ENCODE measurements around the gene SERINC3. TPM values are rescaled to one million over a fixed set of nuclear protein-coding genes. Genes with fewer than 3 reads are reported as not detected.

The SERINC3 gene
- total and polyA plus RNA-seq, 2 of the 13 experiments (the other 11 are each of a cell fraction or from before 2014, with no cell fraction given): 82.0 to 226 TPM

DNA sequence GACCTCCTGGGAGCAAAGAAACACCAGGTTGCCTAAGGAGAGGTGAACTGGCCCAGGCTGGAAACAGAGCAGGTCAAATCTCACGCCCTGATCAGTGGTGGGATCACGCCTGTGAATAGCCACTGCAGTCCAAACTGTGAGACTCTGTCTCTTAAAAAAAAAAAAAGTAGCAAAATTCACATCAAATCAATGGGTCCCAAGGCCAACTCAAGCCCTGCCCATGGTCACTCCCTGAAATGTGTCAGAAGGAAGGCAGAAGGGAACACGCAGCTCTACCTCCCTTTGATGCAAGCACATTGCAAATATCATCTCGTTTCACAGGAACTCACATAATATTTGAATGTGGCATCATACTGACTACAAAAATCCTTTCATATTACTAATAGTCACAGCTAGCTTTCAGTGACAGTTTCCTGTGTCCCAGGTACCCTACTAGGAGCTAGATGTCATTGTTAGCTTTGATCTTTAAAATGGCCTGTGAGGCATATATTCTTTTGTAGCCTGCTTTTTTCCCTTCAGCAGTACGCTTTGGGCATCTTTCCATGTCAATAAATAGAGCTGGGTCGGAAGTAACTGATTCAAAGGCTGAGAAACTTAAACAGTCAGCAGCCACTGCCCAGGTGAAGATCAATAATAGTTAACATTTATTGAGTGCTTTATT is 60.6 kb downstream of the SERINC3 start (continued):
- TF ChIP-seq, protein P1, sequence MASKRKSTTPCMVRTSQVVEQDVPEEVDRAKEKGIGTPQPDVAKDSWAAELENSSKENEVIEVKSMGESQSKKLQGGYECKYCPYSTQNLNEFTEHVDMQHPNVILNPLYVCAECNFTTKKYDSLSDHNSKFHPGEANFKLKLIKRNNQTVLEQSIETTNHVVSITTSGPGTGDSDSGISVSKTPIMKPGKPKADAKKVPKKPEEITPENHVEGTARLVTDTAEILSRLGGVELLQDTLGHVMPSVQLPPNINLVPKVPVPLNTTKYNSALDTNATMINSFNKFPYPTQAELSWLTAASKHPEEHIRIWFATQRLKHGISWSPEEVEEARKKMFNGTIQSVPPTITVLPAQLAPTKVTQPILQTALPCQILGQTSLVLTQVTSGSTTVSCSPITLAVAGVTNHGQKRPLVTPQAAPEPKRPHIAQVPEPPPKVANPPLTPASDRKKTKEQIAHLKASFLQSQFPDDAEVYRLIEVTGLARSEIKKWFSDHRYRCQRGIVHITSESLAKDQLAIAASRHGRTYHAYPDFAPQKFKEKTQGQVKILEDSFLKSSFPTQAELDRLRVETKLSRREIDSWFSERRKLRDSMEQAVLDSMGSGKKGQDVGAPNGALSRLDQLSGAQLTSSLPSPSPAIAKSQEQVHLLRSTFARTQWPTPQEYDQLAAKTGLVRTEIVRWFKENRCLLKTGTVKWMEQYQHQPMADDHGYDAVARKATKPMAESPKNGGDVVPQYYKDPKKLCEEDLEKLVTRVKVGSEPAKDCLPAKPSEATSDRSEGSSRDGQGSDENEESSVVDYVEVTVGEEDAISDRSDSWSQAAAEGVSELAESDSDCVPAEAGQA (IDR thresholded peaks at IDR 0.05; ENCODE audit: low read depth): peak; percentile 54; the same call in 1 of the 2 replicates
- TF ChIP-seq, protein P1 (CRISPR knock-in tag; IDR thresholded peaks at IDR 0.05; ENCODE audit: borderline replicate concordance): no peak; the same call in 1 of the 2 replicates
- TF ChIP-seq ZNF510 (CRISPR knock-in tag; IDR thresholded peaks at IDR 0.05; ENCODE audit: low read depth) (no peak), HNF4A (CRISPR knock-in tag; IDR thresholded peaks at IDR 0.05) (peak; percentile 9; the same call in 1 of the 2 replicates), ZBTB8A (CRISPR knock-in tag; IDR thresholded peaks at IDR 0.05; ENCODE audit: borderline replicate concordance, low read depth) (no peak), ASH2L (IDR thresholded peaks at IDR 0.05; ENCODE audit: insufficient read length, low read depth, low read length) (peak; percentile 31), CREB1 (IDR thresholded peaks at IDR 0.05) (peak; percentile 80), CREB1 (CRISPR knock-in tag; IDR thresholded peaks at IDR 0.05) (peak; percentile 40), ZNF589 (CRISPR knock-in tag; conservative IDR thresholded peaks at IDR 0.05) (no peak), RBAK (CRISPR knock-in tag; IDR thresholded peaks at IDR 0.05) (no peak), CHD2 (IDR thresholded peaks at IDR 0.05; ENCODE audit: low read depth, low read length) (no peak), RNF2 (conservative IDR thresholded peaks at IDR 0.05; ENCODE audit: low read depth) (no peak), CEBPB (IDR thresholded peaks at IDR 0.05; ENCODE audit: borderline replicate concordance, low read depth, low read length) (no peak), JARID2 (CRISPR knock-in tag; IDR thresholded peaks at IDR 0.05; ENCODE audit: insufficient replicate concordance) (no peak), ZFP1 (CRISPR knock-in tag; IDR thresholded peaks at IDR 0.05) (no peak), ZNF749 (CRISPR knock-in tag; IDR thresholded peaks at IDR 0.05; ENCODE audit: borderline replicate concordance) (no peak), FOSL2 (CRISPR knock-in tag; IDR thresholded peaks at IDR 0.05) (peak; percentile 52), ATF1 (CRISPR knock-in tag; IDR thresholded peaks at IDR 0.05) (peak; percentile 55; the same call in 1 of the 2 replicates)
- TF ChIP-seq, protein P2, sequence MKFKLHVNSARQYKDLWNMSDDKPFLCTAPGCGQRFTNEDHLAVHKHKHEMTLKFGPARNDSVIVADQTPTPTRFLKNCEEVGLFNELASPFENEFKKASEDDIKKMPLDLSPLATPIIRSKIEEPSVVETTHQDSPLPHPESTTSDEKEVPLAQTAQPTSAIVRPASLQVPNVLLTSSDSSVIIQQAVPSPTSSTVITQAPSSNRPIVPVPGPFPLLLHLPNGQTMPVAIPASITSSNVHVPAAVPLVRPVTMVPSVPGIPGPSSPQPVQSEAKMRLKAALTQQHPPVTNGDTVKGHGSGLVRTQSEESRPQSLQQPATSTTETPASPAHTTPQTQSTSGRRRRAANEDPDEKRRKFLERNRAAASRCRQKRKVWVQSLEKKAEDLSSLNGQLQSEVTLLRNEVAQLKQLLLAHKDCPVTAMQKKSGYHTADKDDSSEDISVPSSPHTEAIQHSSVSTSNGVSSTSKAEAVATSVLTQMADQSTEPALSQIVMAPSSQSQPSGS (CRISPR knock-in tag; IDR thresholded peaks at IDR 0.05): no peak
- TF ChIP-seq, protein P3, sequence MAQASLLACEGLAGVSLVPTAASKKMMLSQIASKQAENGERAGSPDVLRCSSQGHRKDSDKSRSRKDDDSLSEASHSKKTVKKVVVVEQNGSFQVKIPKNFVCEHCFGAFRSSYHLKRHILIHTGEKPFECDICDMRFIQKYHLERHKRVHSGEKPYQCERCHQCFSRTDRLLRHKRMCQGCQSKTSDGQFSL (CRISPR knock-in tag; IDR thresholded peaks at IDR 0.05): no peak
- TF ChIP-seq, protein P4, sequence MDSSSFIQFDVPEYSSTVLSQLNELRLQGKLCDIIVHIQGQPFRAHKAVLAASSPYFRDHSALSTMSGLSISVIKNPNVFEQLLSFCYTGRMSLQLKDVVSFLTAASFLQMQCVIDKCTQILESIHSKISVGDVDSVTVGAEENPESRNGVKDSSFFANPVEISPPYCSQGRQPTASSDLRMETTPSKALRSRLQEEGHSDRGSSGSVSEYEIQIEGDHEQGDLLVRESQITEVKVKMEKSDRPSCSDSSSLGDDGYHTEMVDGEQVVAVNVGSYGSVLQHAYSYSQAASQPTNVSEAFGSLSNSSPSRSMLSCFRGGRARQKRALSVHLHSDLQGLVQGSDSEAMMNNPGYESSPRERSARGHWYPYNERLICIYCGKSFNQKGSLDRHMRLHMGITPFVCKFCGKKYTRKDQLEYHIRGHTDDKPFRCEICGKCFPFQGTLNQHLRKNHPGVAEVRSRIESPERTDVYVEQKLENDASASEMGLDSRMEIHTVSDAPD (CRISPR knock-in tag; IDR thresholded peaks at IDR 0.05): no peak
